Activated T-helper 9 cell treated with anti-CD3 and anti-CD28 coated beads, Interleukin-2, amount 50 U/mL, for 16 hours (primary cell): ENCODE measurements around the gene ADNP2.

ENCODE experiments used
- DNase-seq: peaks from one replicate; pipeline ENCODE4 v3.0.0-alpha.2; 2020; ENCODE audit warnings: low read depth

Gene ADNP2

GRCh38 chr18:80105369-80106167 is 3.5 kb upstream of the ADNP2 start:
- DNase-seq = no peak

DNA sequence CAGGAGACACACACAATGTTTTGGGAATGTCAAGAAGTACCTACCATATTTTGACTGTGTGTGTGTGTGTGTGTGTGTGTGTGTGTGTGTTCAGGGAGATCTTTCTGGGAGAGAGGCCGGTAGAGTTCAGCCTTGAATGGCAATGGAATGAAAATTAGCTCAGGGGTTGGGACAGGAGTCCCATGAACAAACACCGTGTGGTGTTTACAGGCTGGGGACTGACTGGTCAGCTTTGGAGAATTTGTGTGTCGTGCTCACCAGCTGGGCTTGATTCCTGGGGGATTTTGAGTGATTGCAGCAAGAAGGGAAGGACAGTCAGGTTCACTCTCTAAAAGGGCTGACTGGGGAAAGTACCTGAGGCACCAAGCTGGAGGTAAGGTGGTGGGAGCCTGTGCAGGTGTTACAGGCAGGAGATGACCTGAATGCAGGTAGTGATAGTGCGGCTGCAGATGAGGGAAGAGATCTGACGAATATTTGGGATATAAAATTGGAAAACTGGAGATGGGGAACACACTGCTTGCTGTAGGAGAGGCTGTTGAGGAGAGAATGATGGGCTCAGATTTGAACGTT is 2.5 kb upstream of the ADNP2 start:
- DNase-seq = no peak

DNA sequence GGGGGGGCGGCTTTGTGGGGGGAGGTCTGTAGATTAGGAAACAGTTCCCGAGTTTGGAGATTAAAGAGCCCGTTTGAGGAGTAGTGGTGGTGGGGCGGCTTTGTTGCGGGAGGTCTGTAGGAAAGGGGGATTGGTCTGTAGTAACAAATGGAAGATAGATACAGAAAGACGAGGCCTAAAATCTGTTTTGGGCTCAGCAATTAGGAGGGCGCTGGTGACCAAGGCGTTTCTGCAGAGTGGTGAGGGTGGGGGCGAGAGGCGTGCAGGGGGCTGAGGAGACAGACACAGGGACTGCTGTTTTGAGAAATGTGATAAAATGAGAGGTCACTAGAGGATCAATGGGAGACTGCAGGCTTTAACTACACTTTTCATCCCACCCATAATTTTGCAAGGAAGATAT is 1.6 kb upstream of the ADNP2 start:
- DNase-seq = no peak

DNA sequence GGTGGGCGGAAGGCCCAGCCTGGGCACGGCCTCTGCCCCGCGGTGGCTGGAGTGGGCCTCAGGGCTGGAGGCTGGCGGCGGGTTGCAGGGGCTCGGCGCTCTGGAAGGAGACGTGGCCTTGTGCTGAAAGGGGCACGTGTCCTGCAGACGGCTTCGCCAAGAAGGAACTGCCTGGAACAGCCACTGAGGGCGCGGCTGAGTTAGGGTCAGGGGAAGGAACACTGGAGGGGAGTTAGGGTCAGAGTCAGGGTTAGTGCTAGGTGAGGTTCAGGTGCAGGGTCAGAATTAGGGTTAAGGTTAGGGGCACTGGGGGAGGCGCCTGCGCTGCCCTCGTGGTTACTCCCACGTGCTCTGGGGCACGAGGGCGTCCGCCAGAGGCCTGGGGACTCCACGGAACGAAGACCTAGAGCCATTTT is 933 bp upstream of the ADNP2 start:
- DNase-seq = peak; percentile 3

GRCh38 chr18:80109676-80110078 is 615 bp downstream of the ADNP2 start:
- DNase-seq = no peak

DNA sequence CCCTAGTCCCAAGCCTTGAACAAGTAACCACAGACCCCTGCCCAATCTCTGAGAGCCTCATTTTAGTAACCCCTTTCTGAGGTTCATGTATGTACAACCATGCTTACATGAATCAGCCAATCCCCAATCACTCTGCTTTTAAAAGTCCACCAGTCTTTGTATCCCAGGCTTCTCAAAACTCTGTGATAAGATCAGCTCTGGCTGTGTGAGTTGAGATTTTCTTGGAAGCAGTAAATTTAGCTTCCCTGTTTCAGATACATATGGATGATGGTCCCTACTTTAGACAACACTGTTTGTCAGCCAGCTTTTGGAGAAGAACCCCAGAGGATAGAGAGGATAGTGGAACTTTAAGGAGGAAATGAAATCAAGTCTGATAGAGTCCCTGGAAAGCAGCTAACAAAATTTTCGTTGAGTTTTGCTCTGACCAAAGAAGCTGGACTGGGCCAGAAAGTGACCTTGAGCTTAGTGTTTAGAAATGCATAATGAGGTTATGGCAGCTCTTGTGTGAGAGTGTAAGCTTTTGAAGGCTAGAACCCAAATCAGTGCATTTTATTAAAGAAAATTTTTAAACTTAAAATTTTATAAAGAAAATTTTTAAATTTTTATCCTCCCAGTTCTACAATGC is 3.7 kb downstream of the ADNP2 start:
- DNase-seq = no peak

- no peak for DNase-seq
Measured at GRCh38 chr18:80115035-80115434, 6.0 kb downstream of the ADNP2 start.

DNA sequence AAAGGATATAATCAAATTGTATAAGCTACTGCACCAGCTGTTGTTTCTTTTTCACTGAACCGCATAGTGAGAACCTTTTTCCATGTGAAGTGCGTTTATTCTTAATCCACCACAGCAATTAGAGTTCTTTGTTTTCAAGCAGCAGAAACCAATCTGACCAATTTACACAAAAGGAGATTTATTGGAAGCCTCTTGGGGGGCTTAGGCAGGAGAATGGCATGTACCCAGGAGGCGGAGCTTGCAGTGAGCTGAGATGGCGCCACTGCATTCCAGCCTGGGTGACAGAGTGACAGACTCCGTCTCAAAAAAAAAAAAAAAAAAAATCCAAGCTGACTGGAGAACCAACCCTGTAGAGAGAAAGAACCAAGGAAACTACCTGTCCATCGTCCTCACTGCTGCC is 10.0 kb downstream of the ADNP2 start:
- DNase-seq = no peak

- DNase-seq = no peak
Measured at GRCh38 chr18:80120932-80121331, 11.9 kb downstream of the ADNP2 start.

GRCh38 chr18:80124131-80124530 is 15.1 kb downstream of the ADNP2 start:
- no peak for DNase-seq

GRCh38 chr18:80126797-80127196 is 17.7 kb downstream of the ADNP2 start:
- DNase-seq = no peak

DNA sequence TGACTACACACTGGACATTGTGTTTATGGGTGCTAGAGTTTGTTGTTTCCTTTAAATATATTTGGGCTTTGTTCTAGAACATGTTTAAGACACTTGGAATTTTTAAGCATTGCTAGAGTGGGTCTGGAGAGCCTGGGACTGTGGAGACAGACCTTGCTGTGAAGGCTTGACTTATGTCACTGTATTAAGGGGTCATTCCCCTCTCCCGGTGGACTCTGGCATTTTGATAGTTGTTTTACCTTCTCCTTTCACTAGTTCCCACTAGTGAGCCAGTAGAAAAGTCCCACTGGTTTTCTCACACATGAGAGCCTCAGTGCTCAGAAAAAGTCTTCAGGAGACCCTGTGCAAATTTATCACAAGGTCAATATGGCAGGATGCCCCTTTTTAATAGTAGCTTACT is 18.6 kb downstream of the ADNP2 start:
- DNase-seq = no peak

DNA sequence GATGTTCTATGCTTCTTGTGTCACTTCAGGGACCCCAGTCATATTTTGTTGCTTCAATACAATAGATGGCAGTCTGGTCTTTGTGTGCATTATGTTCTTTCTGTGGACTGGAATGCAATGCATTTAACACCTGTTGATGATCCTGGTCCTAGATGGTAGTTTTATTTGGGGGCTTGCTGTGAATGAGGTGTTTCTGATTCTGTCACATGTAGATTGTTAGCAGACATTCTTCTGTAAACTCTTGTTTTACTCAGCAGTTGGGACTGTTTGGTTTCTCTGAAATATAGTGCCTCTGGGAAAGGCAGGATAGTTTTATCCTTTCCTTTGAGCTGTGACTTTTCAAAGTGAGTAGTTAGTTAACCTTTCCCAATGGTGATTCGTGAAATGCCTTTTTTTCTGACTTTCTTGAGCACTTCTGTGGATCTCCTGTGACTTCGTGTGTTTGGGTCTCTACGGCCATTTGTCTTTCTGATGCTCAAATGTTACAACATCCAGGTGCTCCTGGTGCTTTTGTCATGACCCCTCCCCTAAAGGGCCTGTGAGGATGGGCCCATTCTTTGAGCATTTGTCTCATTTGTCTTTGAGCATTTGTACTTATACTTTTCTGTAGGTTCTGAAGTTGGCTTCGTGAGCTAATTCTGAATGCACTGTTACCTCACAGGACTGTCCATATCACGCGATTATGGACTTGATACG is 20.8 kb downstream of the ADNP2 start:
- DNase-seq = no peak

- DNase-seq = no peak
Measured at GRCh38 chr18:80130555-80130954, 21.5 kb downstream of the ADNP2 start.

GRCh38 chr18:80132180-80132812 is 23.2 kb downstream of the ADNP2 start:
- DNase-seq = no peak

DNA sequence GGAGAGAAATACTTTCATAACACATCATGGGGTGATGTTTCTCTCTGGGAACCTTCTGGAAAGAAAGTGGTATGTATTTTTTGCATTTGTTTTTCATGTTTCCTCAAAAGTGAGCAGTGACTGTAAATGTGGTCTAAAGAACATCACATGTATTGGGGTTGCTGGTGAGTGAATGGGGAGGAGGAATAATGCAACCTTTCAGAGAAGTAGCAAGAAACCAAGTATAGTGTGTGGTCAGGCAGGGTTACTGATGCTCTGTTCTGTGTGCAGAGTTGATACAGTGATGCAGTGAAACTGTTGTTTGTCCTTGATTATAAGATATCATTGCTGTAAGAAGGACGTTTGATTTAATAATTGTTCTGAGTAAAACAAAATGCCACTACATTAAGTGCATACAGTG is 24.1 kb downstream of the ADNP2 start:
- DNase-seq = no peak

- DNase-seq = no peak
Measured at GRCh38 chr18:80135136-80135535, 26.1 kb downstream of the ADNP2 start.

DNA sequence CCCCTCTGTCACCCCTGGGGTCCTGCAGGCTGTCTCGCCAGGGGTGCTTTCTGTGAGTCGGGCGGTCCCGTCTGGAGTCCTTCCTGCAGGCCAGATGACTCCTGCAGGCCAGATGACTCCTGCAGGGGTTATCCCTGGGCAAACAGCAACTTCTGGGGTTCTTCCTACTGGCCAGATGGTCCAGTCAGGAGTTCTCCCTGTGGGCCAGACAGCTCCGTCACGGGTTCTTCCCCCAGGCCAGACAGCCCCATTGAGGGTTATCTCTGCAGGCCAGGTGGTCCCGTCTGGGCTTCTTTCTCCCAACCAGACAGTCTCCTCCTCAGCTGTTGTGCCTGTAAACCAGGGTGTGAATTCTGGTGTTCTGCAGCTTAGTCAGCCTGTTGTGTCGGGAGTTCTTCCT is 27.6 kb downstream of the ADNP2 start:
- DNase-seq = no peak

DNA sequence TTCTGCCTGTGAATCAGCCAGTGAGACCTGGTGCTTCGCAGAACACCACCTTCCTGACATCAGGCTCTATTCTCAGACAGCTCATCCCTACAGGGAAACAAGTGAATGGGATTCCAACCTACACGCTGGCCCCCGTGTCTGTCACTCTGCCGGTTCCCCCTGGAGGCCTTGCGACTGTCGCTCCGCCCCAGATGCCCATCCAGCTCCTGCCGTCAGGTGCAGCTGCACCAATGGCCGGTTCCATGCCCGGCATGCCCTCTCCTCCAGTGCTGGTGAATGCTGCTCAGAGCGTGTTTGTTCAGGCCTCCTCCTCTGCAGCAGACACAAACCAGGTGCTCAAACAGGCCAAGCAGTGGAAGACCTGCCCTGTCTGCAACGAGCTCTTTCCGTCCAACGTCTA is 28.1 kb downstream of the ADNP2 start:
- no peak for DNase-seq

DNA sequence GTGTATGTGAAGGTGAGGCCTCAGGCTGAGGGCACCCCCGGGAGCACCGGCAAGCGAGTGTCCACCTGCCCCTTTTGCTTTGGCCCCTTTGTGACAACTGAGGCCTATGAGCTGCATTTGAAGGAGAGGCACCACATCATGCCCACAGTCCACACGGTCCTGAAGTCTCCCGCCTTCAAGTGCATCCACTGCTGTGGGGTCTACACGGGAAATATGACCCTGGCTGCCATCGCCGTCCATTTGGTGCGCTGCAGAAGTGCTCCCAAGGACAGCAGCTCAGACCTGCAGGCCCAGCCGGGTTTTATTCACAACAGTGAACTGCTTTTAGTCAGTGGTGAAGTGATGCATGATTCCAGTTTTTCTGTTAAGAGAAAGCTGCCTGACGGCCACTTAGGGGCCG is 28.9 kb downstream of the ADNP2 start:
- no peak for DNase-seq

DNA sequence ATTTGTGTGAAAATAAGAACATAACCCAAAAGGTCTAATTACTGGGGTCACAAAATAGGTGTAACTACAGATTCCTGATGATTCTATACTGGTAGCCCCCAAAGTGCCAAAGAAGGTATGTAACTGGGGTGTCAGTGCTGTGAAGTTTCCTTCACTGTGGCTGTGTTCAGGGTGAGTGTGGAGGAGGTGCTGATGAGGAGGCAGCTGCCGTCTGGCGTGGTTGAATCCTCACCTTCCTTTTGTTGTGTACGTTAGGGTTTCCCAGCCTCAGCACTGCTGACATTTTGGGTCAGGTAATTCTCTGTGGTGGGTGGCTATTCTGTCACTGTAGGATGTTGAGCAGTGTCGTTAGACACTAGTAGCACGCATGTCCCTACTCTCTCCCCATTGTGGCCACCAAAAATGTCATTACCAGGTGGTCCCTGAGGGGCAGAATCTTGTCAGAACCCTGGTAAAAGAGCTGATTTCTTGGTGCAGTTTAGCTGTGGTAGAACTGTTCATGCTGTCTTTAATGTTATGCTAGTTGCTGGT is 31.5 kb downstream of the ADNP2 start:
- no peak for DNase-seq

DNA sequence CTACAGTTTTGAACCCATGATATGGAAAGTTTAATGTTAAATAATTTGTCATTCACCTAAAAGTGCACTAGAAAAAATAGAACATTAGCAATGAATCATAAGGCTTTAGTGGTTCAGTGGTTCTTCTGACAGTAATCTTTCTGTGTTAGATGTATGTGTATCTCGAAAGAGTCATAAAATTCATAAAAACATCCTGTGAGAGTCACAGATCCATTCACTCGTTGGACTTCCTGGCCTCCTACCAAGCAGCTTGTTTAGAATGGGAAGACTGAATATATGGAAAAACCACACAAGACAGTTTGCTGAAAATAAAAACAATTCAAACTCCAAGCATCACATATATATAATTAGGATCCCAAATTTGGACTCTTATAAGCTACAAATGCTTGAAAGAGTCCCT is 34.8 kb downstream of the ADNP2 start:
- DNase-seq = no peak
